Endodermal cell (in vitro differentiated cells): ENCODE results near the gene DHRS12. TPM values are rescaled to one million over a fixed set of nuclear protein-coding genes. Genes with fewer than 3 reads are reported as not detected.

Source experiments
- DNase-seq: peaks from one replicate; pipeline ENCODE4 v3.0.0-alpha.2; 2017
- H3K27ac ChIP-seq: 2 replicates; pipeline ENCODE4 v1.5.1; 2013; ENCODE audit warnings: mild to moderate bottlenecking, low read depth, low read length, moderate library complexity
- H3K27me3 ChIP-seq: 2 replicates; pipeline ENCODE4 v1.6.1; 2013; ENCODE audit warnings: mild to moderate bottlenecking, low read length, moderate library complexity; ENCODE audit not compliant: insufficient read depth, control insufficient read depth, poor library complexity, severe bottlenecking
- H3K36me3 ChIP-seq: 2 replicates; pipeline ENCODE4 v1.7.0; 2013; ENCODE audit warnings: mild to moderate bottlenecking, low read length, moderate library complexity; ENCODE audit not compliant: control insufficient read depth, insufficient read depth
- H3K4me1 ChIP-seq: one replicate; pipeline ENCODE4 v1.7.0; 2013; ENCODE audit warnings: low read length; ENCODE audit not compliant: control insufficient read depth, insufficient read depth
- H3K4me3 ChIP-seq: 2 replicates; pipeline ENCODE4 v1.5.1; 2013; ENCODE audit warnings: mild to moderate bottlenecking, low read length, moderate library complexity
- H3K9ac ChIP-seq: 2 replicates; pipeline ENCODE4 v1.6.1; 2013; ENCODE audit warnings: mild to moderate bottlenecking, low read length, moderate library complexity; ENCODE audit not compliant: poor library complexity, severe bottlenecking; ENCODE audit errors: extremely low read depth
- H3K9me3 ChIP-seq: 2 replicates; pipeline ENCODE4 v1.6.1; 2013; ENCODE audit warnings: mild to moderate bottlenecking, low read length, moderate library complexity; ENCODE audit not compliant: control insufficient read depth
- H3K27ac Mint-ChIP-seq: 2 replicates; pipeline ENCODE4 v1.8.0; 2020; ENCODE audit warnings: mixed read lengths
- H3K27me3 Mint-ChIP-seq: 2 replicates; pipeline ENCODE4 v1.8.0; 2021; ENCODE audit warnings: mild to moderate bottlenecking, mixed read lengths; ENCODE audit not compliant: insufficient read depth
- H3K36me3 Mint-ChIP-seq: 2 replicates; pipeline ENCODE4 v1.8.0; 2020; ENCODE audit warnings: low read depth, mixed read lengths
- H3K4me1 Mint-ChIP-seq: 2 replicates; pipeline ENCODE4 v1.8.0; 2020; ENCODE audit warnings: mixed read lengths
- H3K4me3 Mint-ChIP-seq: 2 replicates; pipeline ENCODE4 v1.8.0; 2020; ENCODE audit warnings: mild to moderate bottlenecking, moderate library complexity, mixed read lengths
- H3K9me3 Mint-ChIP-seq: 2 replicates; pipeline ENCODE4 v1.8.0; 2020; ENCODE audit warnings: mild to moderate bottlenecking, mixed read lengths
- CTCF ChIP-seq: fragments of 200-600 bp; sonication (generic); conservative IDR thresholded peaks from 2 replicates; pipeline ENCODE4 v1.5.0; 2021; ENCODE audit warnings: antibody characterized with exemption, mild to moderate bottlenecking
- WGBS, 2 experiments: methylation state at CpG; one replicate each; pipeline versions ENCODE4 v1.1.5 to v1.1.7; 2013; ENCODE audit warnings: missing lambda C conversion rate in 2 of 2, mixed read lengths in 1 of 2; ENCODE audit not compliant: insufficient coverage in 1 of 2, insufficient read length in 1 of 2; 5-methylcytosine and 5-hydroxymethylcytosine counted together
- total RNA-seq, 2 donors: library from RNA; stranded (reverse); fragmentation: NEBNext Ultra II Directional in 1 of 2; extraction: Animal tissue kit (Norgen Biotek cat#: 25700) in 1 of 2; gene quantifications; 2 replicates in 1 of 2; 3 replicates in 1 of 2; pipeline ENCODE4 v1.2.1, GENCODE V29; 2021

Gene DHRS12
- total RNA-seq, 2 donors from 2014 or later: 13.8 to 19.8 TPM

- H3K36me3 ChIP-seq: no peaks in the 10 kb centered on the region
- H3K36me3 Mint-ChIP-seq: no peaks in the 10 kb centered on the region
- peak; percentile 58 for TF ChIP-seq CTCF
- H3K9ac ChIP-seq: no peak overlapping the region
- H3K4me1 Mint-ChIP-seq: peaks cover 20% of the 10 kb centered on the region
- no peaks in the 10 kb centered on the region for H3K9me3 Mint-ChIP-seq
- no peaks in the 10 kb centered on the region for H3K27me3 Mint-ChIP-seq
- 88 to 92% methylated on average over 5 to 6 of the region's 6 CpGs for WGBS, 2 experiments
- H3K4me3 ChIP-seq: no peak overlapping the region
- peaks cover 4% of the 10 kb centered on the region for H3K4me1 ChIP-seq
- DNase-seq: peak; percentile 68
- no peak overlapping the region for H3K27ac Mint-ChIP-seq
- no peaks in the 10 kb centered on the region for H3K27me3 ChIP-seq
- no peaks in the 10 kb centered on the region for H3K9me3 ChIP-seq
- H3K27ac ChIP-seq: no peak overlapping the region
- H3K4me3 Mint-ChIP-seq: no peak overlapping the region
Observed at GRCh38 chr13:51832471-51833152, 28.6 kb upstream of the DHRS12 start.

GRCh38 chr13:51831519-51831918, 27.6 kb upstream of the DHRS12 start:
- no peak for DNase-seq
- peaks cover 12% of the 10 kb centered on the region for H3K4me1 Mint-ChIP-seq
- 92 to 96% methylated on average over 4 to 5 of the region's 5 CpGs for WGBS, 2 experiments
- H3K27ac Mint-ChIP-seq: no peak overlapping the region
- H3K4me3 Mint-ChIP-seq: no peak overlapping the region
- Histone ChIP-seq H3K9me3 (no peaks in the 10 kb centered on the region), H3K4me1 (peaks cover 4% of the 10 kb centered on the region), H3K27me3 (no peaks in the 10 kb centered on the region), H3K9ac (no peak overlapping the region), H3K36me3 (no peaks in the 10 kb centered on the region), H3K27ac (no peak overlapping the region), H3K4me3 (no peak overlapping the region)
- H3K36me3 Mint-ChIP-seq: no peaks in the 10 kb centered on the region
- no peak for TF ChIP-seq CTCF
- H3K9me3 Mint-ChIP-seq: no peaks in the 10 kb centered on the region
- no peaks in the 10 kb centered on the region for H3K27me3 Mint-ChIP-seq

GRCh38 chr13:51829568-51829899, 25.6 kb upstream of the DHRS12 start:
- peaks cover 7% of the 10 kb centered on the region for H3K4me1 Mint-ChIP-seq
- no peaks in the 10 kb centered on the region for H3K27me3 ChIP-seq
- no peak overlapping the region for H3K4me3 Mint-ChIP-seq
- H3K4me1 ChIP-seq: no peaks in the 10 kb centered on the region
- H3K9me3 ChIP-seq: no peaks in the 10 kb centered on the region
- TF ChIP-seq CTCF: no peak
- no peak overlapping the region for H3K9ac ChIP-seq
- no peak overlapping the region for H3K4me3 ChIP-seq
- 93 to 100% methylated on average over 2 of the region's 2 CpGs for WGBS, 2 experiments
- H3K9me3 Mint-ChIP-seq: no peaks in the 10 kb centered on the region
- no peak overlapping the region for H3K27ac ChIP-seq
- no peaks in the 10 kb centered on the region for H3K36me3 Mint-ChIP-seq
- no peaks in the 10 kb centered on the region for H3K36me3 ChIP-seq
- DNase-seq: no peak
- H3K27ac Mint-ChIP-seq: no peak overlapping the region
- no peaks in the 10 kb centered on the region for H3K27me3 Mint-ChIP-seq
